CD14-positive monocyte (primary cell): Measurements from ENCODE around the gene CPOX. TPM values are rescaled to one million over a fixed set of nuclear protein-coding genes. Genes with fewer than 3 reads are reported as not detected.

Source experiments
- DNase-seq, 3 donors: peaks; one replicate each; pipeline ENCODE4 v3.0.0-alpha.2; 2011 to 2022
- H2AFZ ChIP-seq: 2 replicates; pipeline ENCODE4 v1.6.0; 2012; ENCODE audit warnings: mild to moderate bottlenecking, low read depth, low read length, inconsistent platforms; ENCODE audit not compliant: insufficient read depth, poor library complexity, severe bottlenecking
- H3K27ac ChIP-seq, 2 donors: 1 replicate in 1 of 2; 2 replicates in 1 of 2; pipeline ENCODE4 v1.5.1; 2012 to 2013; ENCODE audit warnings: low read length in 2 of 2, control low read depth in 1 of 2, inconsistent platforms in 1 of 2, low read depth in 1 of 2, mild to moderate bottlenecking in 1 of 2
- H3K27me3 ChIP-seq, 2 donors: one replicate each; pipeline versions ENCODE4 v1.6.0 to v1.6.1; 2011 to 2013; ENCODE audit warnings: low read length in 2 of 2; ENCODE audit not compliant: control insufficient read depth in 2 of 2, insufficient read depth in 2 of 2
- H3K36me3 ChIP-seq, 2 donors: replicated peaks in 1 of 2; 1 replicate in 1 of 2; 2 replicates in 1 of 2; pipeline versions ENCODE4 v1.5.1 to v1.6.1; 2012 to 2013; ENCODE audit warnings: low read length in 2 of 2, control low read depth in 1 of 2, inconsistent platforms in 1 of 2, mild to moderate bottlenecking in 1 of 2; ENCODE audit not compliant: insufficient read depth in 2 of 2, control insufficient read depth in 1 of 2
- H3K4me1 ChIP-seq, 2 donors: 1 replicate in 1 of 2; 2 replicates in 1 of 2; pipeline versions ENCODE4 v1.5.1 to v1.6.1; 2012 to 2013; ENCODE audit warnings: low read length in 2 of 2, control low read depth in 1 of 2, inconsistent platforms in 1 of 2, mild to moderate bottlenecking in 1 of 2, moderate library complexity in 1 of 2; ENCODE audit not compliant: insufficient read depth in 2 of 2, control insufficient read depth in 1 of 2
- H3K4me2 ChIP-seq: replicated peaks from 2 replicates; pipeline ENCODE3; 2012; ENCODE audit warnings: low read length, moderate library complexity, mild to moderate bottlenecking; ENCODE audit not compliant: poor library complexity, severe bottlenecking; ENCODE audit errors: extremely low read depth
- H3K4me3 ChIP-seq, 3 experiments: fragments of 200-600 bp in 1 of 3; sonication (generic) in 1 of 3; replicated peaks in 1 of 3; 1 replicate in 2 of 3; 2 replicates in 1 of 3; pipeline ENCODE4 v1.5.1; 2011 to 2013; ENCODE audit warnings: low read length in 3 of 3, mild to moderate bottlenecking in 3 of 3, control low read depth in 2 of 3, low read depth in 2 of 3, inconsistent platforms in 1 of 3, moderate library complexity in 1 of 3
- H3K79me2 ChIP-seq: 2 replicates; pipeline ENCODE4 v1.6.0; 2012; ENCODE audit warnings: mild to moderate bottlenecking, control low read depth, inconsistent platforms, low read length, moderate library complexity; ENCODE audit not compliant: insufficient read depth
- H3K9ac ChIP-seq: 2 replicates; pipeline ENCODE4 v1.6.0; 2017; ENCODE audit warnings: low read length, mild to moderate bottlenecking; ENCODE audit not compliant: insufficient read depth, poor library complexity, severe bottlenecking
- H3K9me3 ChIP-seq, 2 donors: replicated peaks in 1 of 2; 1 replicate in 1 of 2; 2 replicates in 1 of 2; pipeline versions ENCODE4 v1.5.1 to v1.6.1; 2012 to 2013; ENCODE audit warnings: low read length in 2 of 2, control low read depth in 1 of 2; ENCODE audit not compliant: control insufficient read depth in 1 of 2, insufficient read depth in 1 of 2
- H4K20me1 ChIP-seq: 2 replicates; pipeline ENCODE4 v1.6.0; 2012; ENCODE audit warnings: mild to moderate bottlenecking, low read length, control low read depth, moderate library complexity; ENCODE audit not compliant: insufficient read depth
- H3K27ac Mint-ChIP-seq, 7 donors: one replicate each; pipeline ENCODE4 v1.8.0; 2020; ENCODE audit warnings: mild to moderate bottlenecking in 7 of 7, mixed read lengths in 7 of 7, moderate library complexity in 6 of 7, inconsistent platforms in 2 of 7
- H3K27me3 Mint-ChIP-seq, 3 donors: one replicate each; pipeline ENCODE4 v1.8.0; 2021 to 2022; ENCODE audit warnings: low read depth in 3 of 3, mild to moderate bottlenecking in 3 of 3, mixed read lengths in 3 of 3, moderate library complexity in 3 of 3, inconsistent platforms in 1 of 3
- H3K36me3 Mint-ChIP-seq, 2 donors: one replicate each; pipeline ENCODE4 v1.8.0; 2020; ENCODE audit warnings: mixed read lengths in 2 of 2, inconsistent platforms in 1 of 2, mild to moderate bottlenecking in 1 of 2
- H3K4me1 Mint-ChIP-seq: one replicate; pipeline ENCODE4 v1.8.0; 2020; ENCODE audit warnings: mild to moderate bottlenecking, mixed read lengths
- H3K4me3 Mint-ChIP-seq, 2 donors: one replicate each; pipeline ENCODE4 v1.8.0; 2020; ENCODE audit warnings: mild to moderate bottlenecking in 2 of 2, mixed read lengths in 2 of 2, moderate library complexity in 1 of 2
- H3K9me3 Mint-ChIP-seq, 7 donors: one replicate each; pipeline ENCODE4 v1.8.0; 2020 to 2022; ENCODE audit warnings: mixed read lengths in 7 of 7, mild to moderate bottlenecking in 6 of 7, moderate library complexity in 6 of 7, inconsistent platforms in 2 of 7
- CTCF ChIP-seq: fragments of 200-600 bp; IDR thresholded peaks from one replicate; pipeline ENCODE4 v1.8.0; 2022; ENCODE audit warnings: antibody characterized with exemption, mild to moderate bottlenecking
- WGBS: methylation state at CpG from one replicate; pipeline ENCODE4 v1.1.5; 2013; ENCODE audit warnings: missing lambda C conversion rate; ENCODE audit not compliant: insufficient coverage; 5-methylcytosine and 5-hydroxymethylcytosine counted together
- intact Hi-C, 2 donors: fragments of 100-400 bp; cut with micrococcal nuclease; formaldehyde crosslinking; loops; one replicate each; pipeline versions ENCODE4 v1.15.0 to v1.15.1; 2023
- polyA plus RNA-seq, 3 donors: library from polyadenylated mRNA; depleted of rRNA in 1 of 3; unstranded in 2 of 3; stranded (reverse) in 1 of 3; fragments of 300-500 nt in 2 of 3; fragments of >200 nt in 1 of 3; fragmentation: Illumina TruSeq in 2 of 3; gene quantifications; 1 replicate in 2 of 3; 2 replicates in 1 of 3; pipeline ENCODE4 v1.2.3, GENCODE V29; 2012 to 2021

CPOX gene
- polyA plus RNA-seq, 3 donors = 4.2 to 12.8 (median 5.2) TPM

- Histone ChIP-seq H3K4me3 (peak overlapping the region in 1 of 3 experiments; percentile 25), H3K4me2 (peak overlapping the region; percentile 51)
- intact Hi-C loops = no loop called here
Measured at GRCh38 chr3:98563661-98564281, 29.6 kb downstream of the CPOX start.

More at GRCh38 chr3:98563661-98564281, 29.6 kb downstream of the CPOX start:
- Mint-ChIP-seq H3K9me3 (peaks cover 0 to 5% (median 0%) of the 10 kb centered on the region in 7 donors), H3K4me1 (peaks cover 53% of the 10 kb centered on the region), H3K27me3 (peaks cover 0 to 3% (median 0%) of the 10 kb centered on the region in 3 donors), H3K4me3 (no peak overlapping the region), H3K27ac (peak overlapping the region; percentile 40 to 94 (median 85)), H3K36me3 (no peaks in the 10 kb centered on the region)
- no peaks in the 10 kb centered on the region for H3K27me3 ChIP-seq
- no peaks in the 10 kb centered on the region for H3K36me3 ChIP-seq
- WGBS = 100% methylated on average over 1 of the region's 4 CpGs
- H3K79me2 ChIP-seq = no peaks in the 10 kb centered on the region
- DNase-seq = peak; percentile 49 to 84 (median 78)
- H3K9ac ChIP-seq = no peak overlapping the region
- H3K4me1 ChIP-seq = peaks cover 38 to 47% of the 10 kb centered on the region in 2 donors
- no peaks in the 10 kb centered on the region for H4K20me1 ChIP-seq
- H2AFZ ChIP-seq = no peak overlapping the region
- no peak for TF ChIP-seq CTCF
- H3K9me3 ChIP-seq = no peaks in the 10 kb centered on the region
- peak overlapping the region; percentile 35 to 76 for H3K27ac ChIP-seq
